Ovary (tissue), 9 donors: ENCODE measurements around the gene C11orf97. TPM values are rescaled to one million over a fixed set of nuclear protein-coding genes. Genes with fewer than 3 reads are reported as not detected.

ENCODE experiments used
- DNase-seq, 5 donors: peaks; one replicate each; pipeline ENCODE4 v3.0.0-alpha.2; 2019 to 2020
- H3K27ac ChIP-seq, 2 donors: fragments of 200-600 bp; one replicate each; pipeline versions ENCODE4 v1.5.1 to v1.8.0; 2019 to 2022
- H3K27me3 ChIP-seq: fragments of 200-600 bp; one replicate; pipeline ENCODE4 v1.8.0; 2022
- H3K36me3 ChIP-seq: fragments of 200-600 bp; sonication (generic); one replicate; pipeline ENCODE4 v1.5.1; 2019
- H3K4me1 ChIP-seq: one replicate; pipeline ENCODE4 v1.8.1; 2013; ENCODE audit warnings: mild to moderate bottlenecking, moderate library complexity; ENCODE audit not compliant: insufficient read depth
- H3K4me3 ChIP-seq: fragments of 200-600 bp; sonication (generic); one replicate; pipeline ENCODE4 v1.5.1; 2017
- H3K9me3 ChIP-seq, 2 donors: fragments of 200-600 bp in 1 of 2; sonication (generic) in 1 of 2; one replicate each; pipeline versions ENCODE4 v1.5.1 to v1.8.1; 2013 to 2019; ENCODE audit warnings: mild to moderate bottlenecking in 1 of 2, moderate library complexity in 1 of 2
- CTCF ChIP-seq, 3 donors: fragments of 450-650 bp in 2 of 3; fragments of 200-600 bp in 1 of 3; IDR thresholded peaks; one replicate each; pipeline versions ENCODE4 v1.5.1 to v1.8.0; 2016 to 2022; ENCODE audit warnings: antibody characterized with exemption in 3 of 3, mild to moderate bottlenecking in 1 of 3
- EP300 ChIP-seq: sonication (generic); formaldehyde crosslinking; IDR thresholded peaks from one replicate; pipeline ENCODE4 v1.6.1; 2017; ENCODE audit warnings: antibody characterized with exemption
- POLR2A ChIP-seq: fragments of 450-650 bp; IDR thresholded peaks from one replicate; pipeline ENCODE4 v1.6.1; 2017; ENCODE audit warnings: antibody characterized with exemption, mild to moderate bottlenecking, moderate library complexity
- WGBS, 3 donors: extraction: QIAGEN DNeasy Blood & Tissue Kit in 1 of 3; methylation state at CpG; one replicate each; pipeline versions ENCODE4 v1.1.5 to v1.1.7; 2013 to 2017; 5-methylcytosine and 5-hydroxymethylcytosine counted together
- intact Hi-C, 4 donors: fragments of 100-400 bp; cut with DNase I; formaldehyde crosslinking; loops; one replicate each; pipeline versions ENCODE4 v1.11.0 to v1.15.1; 2022 to 2023
- polyA plus RNA-seq, 2 donors: library from polyadenylated mRNA; stranded (reverse); fragments of 200-250 nt in 1 of 2; fragments of 350-450 nt in 1 of 2; fragmentation: Illumina TruSeq in 1 of 2; extraction: RNeasy Lipid Tissue Mini Kit (QIAGEN cat#74804) in 1 of 2; gene quantifications; one replicate each; pipeline ENCODE4 v1.2.3, GENCODE V29; 2013 to 2014
- total RNA-seq, 7 donors: library from RNA; depleted of rRNA in 2 of 7; stranded (reverse); fragments of >200 nt in 2 of 7; fragmentation: NEBNext Ultra II Directional in 3 of 7; extraction: Animal tissue kit (Norgen Biotek cat#: 25700) in 3 of 7; gene quantifications; one replicate each; pipeline versions ENCODE4 v1.1.0 to v1.2.4, GENCODE V29; 2016 to 2023
- donor health status: DM: no; HTN: no; CAD: no; lungs with moderate emphysema.
- donor health status: DM: no; HTN: no; CAD: no.
- donor health status: Bipolar disorder and iron deficiency.
- donor health status: DM: yes; HTN: yes; CAD: no.
- donor health status: DM: no; HTN: no; CAD: no.
- donor health status: DM: yes; HTN: yes; CAD: no.

The C11orf97 gene
- total and polyA plus RNA-seq, 9 donors = 0.35 to 14.0 (median 0.39) TPM; not detected in 5

GRCh38 chr11:94526645-94527438 lies 14.6 kb downstream of the C11orf97 start:
- Histone ChIP-seq H3K27me3 (no peaks in the 10 kb centered on the region), H3K4me3 (no peak overlapping the region), H3K9me3 (no peaks in the 10 kb centered on the region), H3K36me3 (no peaks in the 10 kb centered on the region), H3K27ac (no peak overlapping the region), H3K4me1 (no peaks in the 10 kb centered on the region)
- intact Hi-C loops = loop anchor here in 1 of 4 donors (10.0 kb wide), 1 partner anchor 368 kb away; no protein-coding TSS in a partner anchor
- no peak for DNase-seq
- TF ChIP-seq EP300 (no peak), CTCF (IDR thresholded peaks at IDR 0.05) (no peak), POLR2A (no peak)
- WGBS, 3 donors = 76 to 84% (median 78%) methylated on average over 4 of the region's 4 CpGs

- H3K36me3 ChIP-seq = no peaks in the 10 kb centered on the region
- H3K27ac ChIP-seq = no peak overlapping the region
- intact Hi-C loops = loop anchor here in 1 of 4 donors (10.0 kb wide), 1 partner anchor 366 kb away; no protein-coding TSS in a partner anchor
- no peaks in the 10 kb centered on the region for H3K27me3 ChIP-seq
- TF ChIP-seq POLR2A (no peak), EP300 (no peak), CTCF (IDR thresholded peaks at IDR 0.05) (no peak)
- DNase-seq = no peak
- no peak overlapping the region for H3K4me3 ChIP-seq
- no peaks in the 10 kb centered on the region for H3K4me1 ChIP-seq
- no peaks in the 10 kb centered on the region for H3K9me3 ChIP-seq
These were observed 16.3 kb downstream of the C11orf97 start for GRCh38 chr11:94528551-94528950.

GRCh38 chr11:94532211-94532610 lies 19.9 kb downstream of the C11orf97 start:
- 84 to 94% (median 90%) methylated on average over 3 of the region's 3 CpGs for WGBS, 3 donors
- Histone ChIP-seq H3K36me3 (no peaks in the 10 kb centered on the region), H3K9me3 (no peaks in the 10 kb centered on the region), H3K27ac (no peak overlapping the region), H3K4me1 (peaks cover 3% of the 10 kb centered on the region), H3K4me3 (no peak overlapping the region), H3K27me3 (no peaks in the 10 kb centered on the region)
- DNase-seq = no peak
- TF ChIP-seq CTCF (IDR thresholded peaks at IDR 0.05) (no peak), POLR2A (no peak), EP300 (no peak)
- intact Hi-C loops = no loop called here

- WGBS, 3 donors = 90 to 97% (median 95%) methylated on average over 1 of the region's 1 CpG
- Histone ChIP-seq H3K27me3 (no peaks in the 10 kb centered on the region), H3K4me1 (peaks cover 3% of the 10 kb centered on the region), H3K36me3 (no peaks in the 10 kb centered on the region), H3K9me3 (no peaks in the 10 kb centered on the region), H3K4me3 (no peak overlapping the region), H3K27ac (no peak overlapping the region)
- intact Hi-C loops = no loop called here
- DNase-seq = no peak
- no peak for TF ChIP-seq EP300
- TF ChIP-seq CTCF (IDR thresholded peaks at IDR 0.05) = no peak
- TF ChIP-seq POLR2A = no peak
These were observed 20.9 kb downstream of the C11orf97 start for GRCh38 chr11:94533206-94533605.
